Fibroblast of mammary gland (primary cell): ENCODE results near the gene BORCS5.

Experiments used
- DNase-seq: peaks from one replicate; pipeline ENCODE4 v3.0.0-alpha.2; 2010; ENCODE audit warnings: low read depth
- H3K4me3 ChIP-seq: 2 replicates; pipeline ENCODE4 v1.5.1; 2011; ENCODE audit warnings: low read depth, mild to moderate bottlenecking, low read length, moderate library complexity; ENCODE audit not compliant: control insufficient read depth
- TF ChIP-seq, protein P1 (sequence below): conservative IDR thresholded peaks from 2 replicates; pipeline ENCODE4 v1.5.1; 2011; ENCODE audit warnings: low read depth, low read length, inconsistent platforms; ENCODE audit not compliant: control insufficient read depth, insufficient read depth

BORCS5 gene

DNA sequence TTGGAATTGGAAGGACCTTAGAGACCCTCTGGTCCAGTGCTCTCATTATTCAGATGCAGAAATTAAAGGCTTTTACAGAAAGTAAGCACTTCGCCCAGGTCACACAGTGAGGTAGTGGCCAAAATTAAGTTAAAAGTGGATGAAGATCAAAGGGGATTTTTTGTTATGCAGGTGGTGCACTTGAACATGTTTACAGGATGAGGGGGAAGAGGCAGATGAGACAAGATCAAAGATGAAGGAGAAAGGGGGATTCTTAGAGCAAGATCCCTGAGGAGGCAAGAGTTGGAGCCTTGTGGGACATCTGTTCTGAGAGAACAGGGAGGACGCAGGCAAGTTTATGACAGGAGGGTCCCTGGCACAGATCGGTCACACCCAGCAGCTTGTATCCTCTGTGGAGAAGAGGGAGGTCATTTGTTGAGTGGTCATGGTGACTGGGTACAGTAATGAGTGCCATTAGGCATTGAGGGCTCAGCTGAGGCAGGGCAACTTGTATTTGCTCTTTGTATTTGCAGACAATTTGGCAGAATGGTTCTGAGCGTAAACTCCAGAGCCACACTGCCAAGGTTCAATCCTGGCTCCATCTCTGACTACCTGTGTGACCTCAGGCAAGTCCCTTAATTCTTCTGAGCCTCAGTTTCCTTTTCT, 84.0 kb downstream of the BORCS5 start:
- TF ChIP-seq, protein P1, sequence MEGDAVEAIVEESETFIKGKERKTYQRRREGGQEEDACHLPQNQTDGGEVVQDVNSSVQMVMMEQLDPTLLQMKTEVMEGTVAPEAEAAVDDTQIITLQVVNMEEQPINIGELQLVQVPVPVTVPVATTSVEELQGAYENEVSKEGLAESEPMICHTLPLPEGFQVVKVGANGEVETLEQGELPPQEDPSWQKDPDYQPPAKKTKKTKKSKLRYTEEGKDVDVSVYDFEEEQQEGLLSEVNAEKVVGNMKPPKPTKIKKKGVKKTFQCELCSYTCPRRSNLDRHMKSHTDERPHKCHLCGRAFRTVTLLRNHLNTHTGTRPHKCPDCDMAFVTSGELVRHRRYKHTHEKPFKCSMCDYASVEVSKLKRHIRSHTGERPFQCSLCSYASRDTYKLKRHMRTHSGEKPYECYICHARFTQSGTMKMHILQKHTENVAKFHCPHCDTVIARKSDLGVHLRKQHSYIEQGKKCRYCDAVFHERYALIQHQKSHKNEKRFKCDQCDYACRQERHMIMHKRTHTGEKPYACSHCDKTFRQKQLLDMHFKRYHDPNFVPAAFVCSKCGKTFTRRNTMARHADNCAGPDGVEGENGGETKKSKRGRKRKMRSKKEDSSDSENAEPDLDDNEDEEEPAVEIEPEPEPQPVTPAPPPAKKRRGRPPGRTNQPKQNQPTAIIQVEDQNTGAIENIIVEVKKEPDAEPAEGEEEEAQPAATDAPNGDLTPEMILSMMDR, result no peak
- DNase-seq, result no peak
- no peak overlapping the region for H3K4me3 ChIP-seq

DNA sequence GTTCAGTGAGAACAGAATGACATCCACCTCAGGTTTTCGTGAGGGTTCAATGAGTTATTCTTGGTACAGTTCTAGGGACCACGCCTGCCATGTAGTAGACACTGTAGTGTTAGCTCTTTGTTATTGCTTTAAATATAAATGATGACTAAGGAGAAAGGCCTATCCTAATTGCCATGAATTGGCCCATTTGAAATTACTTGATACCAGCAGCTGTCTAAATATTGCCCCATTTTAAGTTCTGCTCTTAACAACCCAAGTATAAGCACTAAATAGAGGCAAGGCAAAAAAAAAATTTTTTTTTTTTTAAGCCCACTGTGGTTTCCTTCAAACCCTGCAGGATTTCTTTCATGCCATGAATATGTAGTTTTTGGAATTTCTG, 84.5 kb downstream of the BORCS5 start:
- TF ChIP-seq, protein P1, result no peak
- no peak overlapping the region for H3K4me3 ChIP-seq
- DNase-seq, result no peak

DNA sequence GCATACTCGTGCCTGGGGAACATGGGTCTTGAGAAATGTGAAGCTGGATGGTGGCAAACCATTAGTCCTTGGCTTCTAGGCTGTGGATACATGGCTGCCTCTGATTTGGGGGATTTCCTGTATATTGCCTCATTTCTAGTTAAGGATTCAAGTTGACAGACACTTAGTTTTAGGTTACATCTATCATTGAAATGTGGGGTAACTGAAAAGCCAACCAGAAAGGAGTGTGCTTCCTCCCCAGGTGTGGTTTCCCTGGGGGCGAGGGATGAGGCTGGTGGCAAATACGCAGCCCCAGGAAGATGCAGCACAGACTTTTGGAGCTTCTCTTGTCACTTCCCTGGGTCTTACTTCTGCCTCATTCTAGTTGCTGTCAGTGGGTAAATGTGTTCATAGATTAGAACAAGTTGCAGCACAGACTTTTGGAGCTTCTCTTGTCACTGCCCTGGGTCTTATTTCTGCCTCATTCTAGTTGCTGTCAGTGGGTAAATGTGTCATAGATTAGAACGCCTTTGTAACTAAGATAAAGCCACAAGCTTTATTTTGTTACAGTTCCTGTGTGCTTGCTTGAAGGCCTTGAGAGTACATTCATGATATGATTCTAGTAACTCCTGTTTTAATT, 85.1 kb downstream of the BORCS5 start:
- TF ChIP-seq, protein P1, result no peak
- H3K4me3 ChIP-seq, result no peak overlapping the region
- no peak for DNase-seq

DNA sequence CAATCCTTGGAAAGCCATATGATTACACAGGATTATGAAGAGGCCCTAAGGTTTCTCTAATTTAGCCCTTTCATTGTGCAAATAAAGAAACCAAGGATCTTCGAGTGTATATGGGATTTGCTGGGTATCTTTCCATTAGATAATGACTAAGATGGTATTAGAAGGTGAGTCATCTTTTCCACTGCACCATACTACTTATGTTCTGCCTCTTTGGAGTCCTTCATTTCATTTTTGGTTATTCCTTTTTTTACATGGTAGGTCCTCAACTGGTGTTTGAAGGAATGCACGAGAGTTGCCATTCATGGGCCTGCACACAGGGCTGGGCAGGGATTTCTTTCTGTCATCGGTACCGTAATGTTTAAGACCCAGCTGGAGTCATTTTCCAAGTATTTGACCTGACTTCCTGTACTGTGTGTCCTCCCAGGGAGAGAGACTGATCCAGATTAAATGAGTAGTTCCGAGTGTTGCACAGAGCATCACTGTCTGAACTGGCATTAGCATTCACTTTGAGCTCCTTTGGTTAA, 85.7 kb downstream of the BORCS5 start:
- TF ChIP-seq, protein P1, result no peak
- no peak overlapping the region for H3K4me3 ChIP-seq
- DNase-seq, result peak; percentile 77

DNA sequence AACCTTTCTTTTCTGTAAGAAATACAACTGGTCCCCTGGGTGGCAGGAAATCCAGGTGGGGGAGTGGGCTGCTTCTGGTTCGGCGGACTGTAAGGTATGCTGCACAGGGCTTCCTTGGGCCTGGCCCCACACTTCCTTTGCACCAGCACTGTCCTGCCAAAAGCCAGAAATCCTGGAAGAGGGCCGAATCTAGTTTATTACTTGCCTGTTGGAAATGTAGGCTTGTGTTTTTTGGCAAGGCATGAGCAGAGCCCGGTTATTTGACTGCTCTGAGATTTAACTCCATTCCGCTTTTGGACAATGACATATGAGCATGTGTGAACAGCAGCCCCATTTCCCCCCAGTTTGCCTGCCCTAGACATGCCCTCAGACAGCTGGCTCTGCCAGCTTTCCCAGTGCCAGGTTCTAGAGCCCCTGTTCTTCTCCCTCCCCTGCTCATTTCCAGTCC, 86.6 kb downstream of the BORCS5 start:
- TF ChIP-seq, protein P1, result no peak
- no peak overlapping the region for H3K4me3 ChIP-seq
- DNase-seq, result peak; percentile 50

DNA sequence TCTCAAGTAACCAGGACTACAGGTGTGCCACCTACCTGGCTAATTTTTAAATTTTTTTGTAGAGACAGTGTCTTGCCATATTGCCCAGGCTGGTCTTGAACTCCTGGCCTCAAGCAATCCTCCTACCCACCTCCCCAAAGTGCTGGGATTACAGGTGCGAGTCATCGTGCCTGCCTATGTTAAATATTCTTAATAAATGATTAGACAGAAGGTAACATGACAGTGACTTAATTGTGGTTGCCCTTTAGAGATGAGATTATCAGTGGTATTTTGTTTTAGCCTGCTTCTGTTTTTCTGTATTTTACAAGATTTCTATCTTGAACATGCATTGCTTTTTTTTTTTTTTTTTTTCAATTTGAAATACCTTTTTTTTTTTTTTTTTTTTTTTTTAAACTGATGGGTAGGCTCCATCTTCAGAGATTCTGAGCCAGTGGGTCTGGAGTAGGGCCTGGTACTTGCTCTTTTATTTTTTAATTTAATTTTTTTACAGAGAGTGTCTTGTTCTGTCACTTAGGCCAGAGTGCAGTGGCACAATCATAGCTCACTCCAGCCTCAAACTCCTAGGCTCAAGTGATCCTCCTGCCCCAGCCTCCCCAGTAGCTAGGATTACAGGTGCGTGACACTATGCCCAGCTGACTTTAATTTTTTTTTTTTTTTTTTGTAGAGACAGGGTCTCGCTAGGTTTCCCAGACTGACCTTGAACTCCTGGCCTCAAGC, 88.4 kb downstream of the BORCS5 start:
- no peak overlapping the region for H3K4me3 ChIP-seq
- no peak for DNase-seq
- TF ChIP-seq, protein P1, result no peak
